ENCODE results near the gene RGL2. TPM values are rescaled to one million over a fixed set of nuclear protein-coding genes. Genes with fewer than 3 reads are reported as not detected.

Gene RGL2
- total RNA-seq, 2 donors from 2014 or later: 85.6 to 98.0 TPM

DNA sequence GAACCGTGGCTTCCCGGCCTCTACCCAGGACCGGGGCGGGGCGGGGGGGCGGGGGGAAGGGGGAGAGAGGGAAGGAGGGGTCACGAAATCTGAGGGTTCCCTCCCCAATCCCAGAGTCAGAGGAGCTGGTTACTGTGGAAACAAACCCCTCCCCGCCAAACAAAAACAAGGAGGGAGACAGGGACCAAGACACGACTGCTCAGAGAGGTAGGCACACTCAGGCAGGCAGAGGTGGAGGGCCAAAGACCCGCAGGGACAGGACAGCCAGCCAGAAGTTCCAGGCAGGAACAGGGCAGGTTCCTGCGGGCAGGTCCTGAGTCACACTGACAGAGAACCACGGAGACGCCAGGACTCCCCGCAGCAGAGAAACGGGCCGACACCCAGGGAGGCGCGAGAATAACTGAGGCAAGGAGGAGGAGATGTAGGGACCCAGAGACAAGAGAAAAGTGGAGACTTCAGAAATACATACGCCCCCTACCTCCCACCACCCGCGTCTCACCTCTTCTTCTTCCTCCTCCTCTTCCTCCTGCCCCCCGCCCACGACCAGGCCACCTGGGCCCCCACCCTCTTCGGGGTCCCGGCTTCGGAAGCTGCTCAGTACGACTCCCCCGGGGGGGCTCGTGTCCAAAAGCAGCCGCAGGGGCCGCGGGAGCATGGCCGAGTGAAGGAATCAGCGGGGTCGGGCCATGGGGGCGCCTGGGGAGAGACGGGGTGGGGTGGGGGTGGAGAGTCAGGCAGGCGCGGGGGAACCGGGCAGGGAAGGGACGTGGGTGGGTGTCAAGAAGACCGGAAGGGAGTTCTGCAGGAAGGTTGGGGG lies 578 bp downstream of the RGL2 start:
- Histone ChIP-seq H3K27ac (ENCODE audit: low read depth, low read length) (peak overlapping the region; percentile 29), H3K27me3 (ENCODE audit: control insufficient read depth, insufficient read depth, low read length, poor library complexity, severe bottlenecking) (no peaks in the 10 kb centered on the region), H3K9ac (ENCODE audit: extremely low read depth, low read length, poor library complexity, severe bottlenecking) (peak overlapping the region; percentile 95), H3K4me1 (ENCODE audit: control insufficient read depth, insufficient read depth, low read length) (no peaks in the 10 kb centered on the region), H3K9me3 (ENCODE audit: control insufficient read depth, low read length) (no peaks in the 10 kb centered on the region), H3K36me3 (ENCODE audit: control insufficient read depth, insufficient read depth, low read length) (peaks cover 14% of the 10 kb centered on the region), H3K4me3 (ENCODE audit: low read length) (peak overlapping the region; percentile 99)
- Mint-ChIP-seq H3K4me3 (peak overlapping the region; percentile 100), H3K36me3 (ENCODE audit: low read depth) (peaks cover 11% of the 10 kb centered on the region), H3K4me1 (peaks cover 5% of the 10 kb centered on the region), H3K9me3 (no peaks in the 10 kb centered on the region), H3K27ac (peak overlapping the region; percentile 95), H3K27me3 (ENCODE audit: insufficient read depth) (no peaks in the 10 kb centered on the region)
- DNase-seq: peak; percentile 95
- WGBS, 2 experiments (ENCODE audit: insufficient coverage in 1 of 2, insufficient read length in 1 of 2): 0 to 1% methylated on average over 4 to 35 of the region's 42 CpGs
- TF ChIP-seq, protein P1, sequence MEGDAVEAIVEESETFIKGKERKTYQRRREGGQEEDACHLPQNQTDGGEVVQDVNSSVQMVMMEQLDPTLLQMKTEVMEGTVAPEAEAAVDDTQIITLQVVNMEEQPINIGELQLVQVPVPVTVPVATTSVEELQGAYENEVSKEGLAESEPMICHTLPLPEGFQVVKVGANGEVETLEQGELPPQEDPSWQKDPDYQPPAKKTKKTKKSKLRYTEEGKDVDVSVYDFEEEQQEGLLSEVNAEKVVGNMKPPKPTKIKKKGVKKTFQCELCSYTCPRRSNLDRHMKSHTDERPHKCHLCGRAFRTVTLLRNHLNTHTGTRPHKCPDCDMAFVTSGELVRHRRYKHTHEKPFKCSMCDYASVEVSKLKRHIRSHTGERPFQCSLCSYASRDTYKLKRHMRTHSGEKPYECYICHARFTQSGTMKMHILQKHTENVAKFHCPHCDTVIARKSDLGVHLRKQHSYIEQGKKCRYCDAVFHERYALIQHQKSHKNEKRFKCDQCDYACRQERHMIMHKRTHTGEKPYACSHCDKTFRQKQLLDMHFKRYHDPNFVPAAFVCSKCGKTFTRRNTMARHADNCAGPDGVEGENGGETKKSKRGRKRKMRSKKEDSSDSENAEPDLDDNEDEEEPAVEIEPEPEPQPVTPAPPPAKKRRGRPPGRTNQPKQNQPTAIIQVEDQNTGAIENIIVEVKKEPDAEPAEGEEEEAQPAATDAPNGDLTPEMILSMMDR (conservative IDR thresholded peaks at IDR 0.05): peak; percentile 38

DNA sequence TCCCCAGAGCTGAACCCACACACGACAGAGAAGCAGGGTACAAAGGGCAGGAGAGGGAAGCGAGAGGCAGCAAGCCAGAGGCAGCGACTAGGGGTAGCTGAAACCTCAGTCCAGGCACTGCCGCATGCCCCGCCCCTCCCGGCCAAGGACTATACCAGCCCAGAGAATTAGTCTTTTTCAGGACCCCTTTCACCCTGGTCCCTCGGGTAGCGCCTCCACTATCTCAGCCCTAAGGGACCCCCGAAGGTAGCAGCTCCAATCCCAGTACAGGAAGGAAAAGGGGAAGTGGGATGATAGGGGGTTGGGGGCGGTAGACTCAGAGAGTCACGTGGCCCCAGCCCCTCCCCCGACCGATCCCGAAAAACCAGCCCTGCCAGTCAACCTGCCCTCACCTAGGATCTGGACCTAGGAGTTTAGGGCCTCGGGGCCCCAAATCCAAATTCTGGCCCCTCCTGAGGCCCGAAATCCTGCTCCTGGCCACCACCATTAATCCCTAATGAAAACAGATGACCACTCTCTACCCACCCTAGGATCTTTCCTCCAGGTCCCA lies 1.3 kb downstream of the RGL2 start:
- Histone ChIP-seq H3K36me3 (ENCODE audit: control insufficient read depth, insufficient read depth, low read length) (peaks cover 15% of the 10 kb centered on the region), H3K4me3 (ENCODE audit: low read length) (peak overlapping the region; percentile 99), H3K27ac (ENCODE audit: low read depth, low read length) (no peak overlapping the region), H3K27me3 (ENCODE audit: control insufficient read depth, insufficient read depth, low read length, poor library complexity, severe bottlenecking) (no peaks in the 10 kb centered on the region), H3K9me3 (ENCODE audit: control insufficient read depth, low read length) (no peaks in the 10 kb centered on the region), H3K9ac (ENCODE audit: extremely low read depth, low read length, poor library complexity, severe bottlenecking) (peak overlapping the region; percentile 95), H3K4me1 (ENCODE audit: control insufficient read depth, insufficient read depth, low read length) (no peaks in the 10 kb centered on the region)
- Mint-ChIP-seq H3K4me3 (peak overlapping the region; percentile 100), H3K9me3 (no peaks in the 10 kb centered on the region), H3K36me3 (ENCODE audit: low read depth) (peaks cover 18% of the 10 kb centered on the region), H3K27me3 (ENCODE audit: insufficient read depth) (no peaks in the 10 kb centered on the region), H3K27ac (peak overlapping the region; percentile 95), H3K4me1 (peaks cover 5% of the 10 kb centered on the region)
- DNase-seq: peak; percentile 92
- 0 to 7% methylated on average over 1 to 15 of the region's 16 CpGs for WGBS, 2 experiments (ENCODE audit: insufficient coverage in 1 of 2, insufficient read length in 1 of 2)
- TF ChIP-seq, protein P1 (conservative IDR thresholded peaks at IDR 0.05): no peak

DNA sequence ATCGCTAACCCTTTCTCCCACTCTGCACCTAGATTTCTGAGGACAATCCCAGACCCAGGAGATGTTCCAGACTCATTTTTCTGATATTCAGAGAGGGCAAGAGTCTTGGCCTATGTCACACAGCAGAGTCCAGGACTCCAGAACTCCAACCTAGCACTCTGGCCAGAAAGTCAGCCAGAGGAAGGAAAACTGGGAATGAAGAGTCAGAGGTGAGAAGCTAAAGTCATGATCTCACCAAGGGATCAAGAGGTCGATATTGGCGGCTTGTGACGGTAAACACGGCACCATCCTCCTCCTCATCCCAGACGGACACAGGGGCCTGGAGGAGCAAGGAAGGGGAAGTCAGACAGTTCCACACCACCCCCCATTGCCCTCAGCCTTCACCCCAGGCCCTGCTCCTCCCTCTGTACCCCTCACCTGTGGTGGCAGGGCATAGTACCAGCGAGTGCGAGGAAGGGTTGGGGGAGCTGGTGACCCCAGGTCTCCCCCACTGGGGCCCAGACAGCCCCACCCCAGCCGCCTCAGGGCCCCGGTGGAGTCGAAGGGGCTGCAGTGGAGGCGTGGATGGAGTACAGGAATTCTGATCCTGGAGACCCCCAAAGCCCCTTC lies 1.8 kb downstream of the RGL2 start:
- Histone ChIP-seq H3K27ac (ENCODE audit: low read depth, low read length) (no peak overlapping the region), H3K9ac (ENCODE audit: extremely low read depth, low read length, poor library complexity, severe bottlenecking) (peak overlapping the region; percentile 95)

More for the DNA sequence above, 1.8 kb downstream of the RGL2 start:
- peak overlapping the region; percentile 100 for H3K4me3 Mint-ChIP-seq
- peak; percentile 44 for DNase-seq
- TF ChIP-seq, protein P1 (conservative IDR thresholded peaks at IDR 0.05): no peak
- no peaks in the 10 kb centered on the region for H3K9me3 Mint-ChIP-seq
- peaks cover 23% of the 10 kb centered on the region for H3K36me3 Mint-ChIP-seq (ENCODE audit: low read depth)
- no peaks in the 10 kb centered on the region for H3K4me1 ChIP-seq (ENCODE audit: control insufficient read depth, insufficient read depth, low read length)
- H3K36me3 ChIP-seq (ENCODE audit: control insufficient read depth, insufficient read depth, low read length): peaks cover 20% of the 10 kb centered on the region
- H3K4me1 Mint-ChIP-seq: peaks cover 5% of the 10 kb centered on the region
- no peaks in the 10 kb centered on the region for H3K27me3 ChIP-seq (ENCODE audit: control insufficient read depth, insufficient read depth, low read length, poor library complexity, severe bottlenecking)
- no peaks in the 10 kb centered on the region for H3K27me3 Mint-ChIP-seq (ENCODE audit: insufficient read depth)
- 80 to 91% methylated on average over 4 to 12 of the region's 12 CpGs for WGBS, 2 experiments (ENCODE audit: insufficient coverage in 1 of 2, insufficient read length in 1 of 2)
- peak overlapping the region; percentile 95 for H3K27ac Mint-ChIP-seq
- no peaks in the 10 kb centered on the region for H3K9me3 ChIP-seq (ENCODE audit: control insufficient read depth, low read length)
- peak overlapping the region; percentile 99 for H3K4me3 ChIP-seq (ENCODE audit: low read length)

Data from endodermal cell (in vitro differentiated cells).